Smooth muscle cell (in vitro differentiated cells): Measurements from ENCODE around the gene AUTS2. TPM values are rescaled to one million over a fixed set of nuclear protein-coding genes. Genes with fewer than 3 reads are reported as not detected.

ENCODE experiments used
- DNase-seq: peaks from one replicate; lab custom pipeline; 2025; ENCODE audit not compliant: unreplicated experiment; lab: John Stamatoyannopoulos, UW
- H2AFZ ChIP-seq: fragments of 200-600 bp; sonication (generic); 2 replicates; pipeline ENCODE4 v1.6.0; 2016; ENCODE audit warnings: antibody characterized with exemption, low read depth, mild to moderate bottlenecking
- H3F3A ChIP-seq: fragments of 200-600 bp; sonication (generic); 2 replicates; pipeline ENCODE4 v1.6.0; 2017; ENCODE audit warnings: antibody characterized with exemption, low read depth
- H3K27ac ChIP-seq: fragments of 200-600 bp; sonication (generic); 2 replicates; pipeline ENCODE4 v1.5.1; 2016; ENCODE audit warnings: low read depth, mild to moderate bottlenecking
- H3K27me3 ChIP-seq: fragments of 200-600 bp; sonication (generic); 2 replicates; pipeline ENCODE4 v1.6.1; 2016; ENCODE audit warnings: low read depth, mild to moderate bottlenecking
- H3K36me3 ChIP-seq: fragments of 200-600 bp; sonication (generic); 2 replicates; pipeline ENCODE4 v1.5.1; 2016; ENCODE audit warnings: low read depth
- H3K4me1 ChIP-seq: fragments of 200-600 bp; sonication (generic); 2 replicates; pipeline ENCODE4 v1.5.1; 2016; ENCODE audit warnings: low read depth
- H3K4me2 ChIP-seq: fragments of 200-600 bp; sonication (generic); 2 replicates; pipeline ENCODE4 v1.6.0; 2016; ENCODE audit warnings: mild to moderate bottlenecking
- H3K4me3 ChIP-seq: fragments of 200-600 bp; sonication (generic); 2 replicates; pipeline ENCODE4 v1.5.1; 2016; ENCODE audit warnings: mild to moderate bottlenecking
- H3K79me2 ChIP-seq: fragments of 200-600 bp; sonication (generic); 2 replicates; pipeline ENCODE4 v1.6.0; 2016; ENCODE audit warnings: low read depth, mild to moderate bottlenecking
- H3K9ac ChIP-seq: fragments of 200-600 bp; sonication (generic); 2 replicates; pipeline ENCODE4 v1.6.0; 2016; ENCODE audit warnings: low read depth
- H3K9me3 ChIP-seq: fragments of 200-600 bp; sonication (generic); replicated peaks from 2 replicates; pipeline ENCODE4 v1.5.1; 2016; ENCODE audit warnings: low read depth
- H4K20me1 ChIP-seq: fragments of 200-600 bp; sonication (generic); 2 replicates; pipeline ENCODE4 v1.6.0; 2016; ENCODE audit warnings: low read depth
- WGBS: methylation state at CpG from one replicate; pipeline ENCODE4 v1.1.7; 2016; ENCODE audit warnings: low lambda C conversion rate; 5-methylcytosine and 5-hydroxymethylcytosine counted together
- polyA plus RNA-seq: library from polyadenylated mRNA; unstranded; fragments of >200 nt; fragmentation: Nextera tagmentation; extraction: Ambion mirVana; gene quantifications from 2 replicates; pipeline ENCODE4 v1.2.1, GENCODE V29; 2016
- total RNA-seq: library from RNA; depleted of rRNA; stranded (reverse); fragments of >200 nt; gene quantifications from 2 replicates; pipeline ENCODE4 v1.2.3, GENCODE V29; 2014
- TF ChIP-seq, protein P1 (sequence below): fragments of 200-600 bp; sonication (generic); IDR thresholded peaks from 2 replicates; pipeline ENCODE4 v1.5.1; 2017; ENCODE audit warnings: borderline replicate concordance, mild to moderate bottlenecking, antibody characterized with exemption; ENCODE audit not compliant: insufficient read depth, poor library complexity, severe bottlenecking

The AUTS2 gene
- total and polyA plus RNA-seq, 2 experiments from 2014 or later = 6.5 to 8.6 TPM

DNA sequence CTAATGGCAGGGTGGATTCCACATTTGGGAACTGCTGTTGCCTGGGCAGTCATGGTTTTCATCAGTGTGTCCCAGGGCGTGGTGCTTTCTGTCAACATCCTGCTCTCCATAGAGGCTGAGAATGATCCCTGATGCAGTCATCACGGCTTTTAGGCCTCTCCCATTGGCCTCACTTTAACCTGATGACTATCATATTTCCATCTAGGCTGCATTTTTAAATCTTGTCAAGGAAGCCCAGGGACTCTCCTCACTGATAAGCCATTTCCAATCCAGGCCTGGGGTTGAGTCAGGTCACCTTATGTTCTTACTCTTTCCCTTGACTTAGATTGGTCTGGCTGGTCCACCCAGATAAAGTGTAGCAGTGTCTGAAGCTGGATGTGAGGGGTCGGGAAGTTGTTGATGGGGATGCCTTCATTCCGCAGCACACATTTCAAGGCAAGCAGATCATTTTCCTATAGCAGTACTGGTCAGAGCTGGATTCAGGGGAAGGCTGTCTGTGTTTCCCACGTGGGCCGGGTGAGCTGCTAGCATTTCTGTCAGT, 177.0 kb downstream of the AUTS2 start:
- DNase-seq = no peak
- H4K20me1 ChIP-seq = peaks cover 40% of the 10 kb centered on the region
- H3K4me2 ChIP-seq = no peak overlapping the region

DNA sequence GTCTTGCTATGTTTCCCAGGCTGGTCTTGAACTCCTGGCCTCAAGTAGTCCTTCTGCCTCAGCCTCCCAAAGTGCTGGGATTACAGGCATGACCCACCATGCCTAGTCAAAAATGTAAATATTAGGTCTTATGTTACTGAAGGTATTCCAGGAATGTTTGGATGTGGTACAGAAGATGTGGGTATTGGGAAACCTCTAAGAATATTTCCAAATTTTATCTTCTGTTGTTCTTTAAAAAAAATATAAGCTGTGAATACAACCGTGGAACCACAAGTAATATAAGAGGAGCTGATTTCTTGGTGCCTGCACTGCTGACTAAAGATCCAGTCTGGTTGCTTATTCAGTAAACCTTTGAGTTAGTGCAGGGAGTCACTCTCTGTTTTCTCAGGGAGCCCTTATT, 178.3 kb downstream of the AUTS2 start:
- no peak for DNase-seq
- Histone ChIP-seq H3K9ac (no peak overlapping the region), H4K20me1 (peaks cover 53% of the 10 kb centered on the region), H3K4me3 (no peak overlapping the region), H3K4me2 (no peak overlapping the region), H3K27ac (no peak overlapping the region), H3K36me3 (no peaks in the 10 kb centered on the region), H2AFZ (no peak overlapping the region), H3K9me3 (no peaks in the 10 kb centered on the region), H3K79me2 (no peaks in the 10 kb centered on the region), H3K4me1 (peaks cover 13% of the 10 kb centered on the region), H3F3A (peaks cover 10% of the 10 kb centered on the region), H3K27me3 (no peaks in the 10 kb centered on the region)
- TF ChIP-seq, protein P1, sequence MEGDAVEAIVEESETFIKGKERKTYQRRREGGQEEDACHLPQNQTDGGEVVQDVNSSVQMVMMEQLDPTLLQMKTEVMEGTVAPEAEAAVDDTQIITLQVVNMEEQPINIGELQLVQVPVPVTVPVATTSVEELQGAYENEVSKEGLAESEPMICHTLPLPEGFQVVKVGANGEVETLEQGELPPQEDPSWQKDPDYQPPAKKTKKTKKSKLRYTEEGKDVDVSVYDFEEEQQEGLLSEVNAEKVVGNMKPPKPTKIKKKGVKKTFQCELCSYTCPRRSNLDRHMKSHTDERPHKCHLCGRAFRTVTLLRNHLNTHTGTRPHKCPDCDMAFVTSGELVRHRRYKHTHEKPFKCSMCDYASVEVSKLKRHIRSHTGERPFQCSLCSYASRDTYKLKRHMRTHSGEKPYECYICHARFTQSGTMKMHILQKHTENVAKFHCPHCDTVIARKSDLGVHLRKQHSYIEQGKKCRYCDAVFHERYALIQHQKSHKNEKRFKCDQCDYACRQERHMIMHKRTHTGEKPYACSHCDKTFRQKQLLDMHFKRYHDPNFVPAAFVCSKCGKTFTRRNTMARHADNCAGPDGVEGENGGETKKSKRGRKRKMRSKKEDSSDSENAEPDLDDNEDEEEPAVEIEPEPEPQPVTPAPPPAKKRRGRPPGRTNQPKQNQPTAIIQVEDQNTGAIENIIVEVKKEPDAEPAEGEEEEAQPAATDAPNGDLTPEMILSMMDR = no peak
- WGBS = 14% methylated on average over 1 of the region's 1 CpG

More for the DNA sequence above, 177.0 kb downstream of the AUTS2 start:
- no peaks in the 10 kb centered on the region for H3K36me3 ChIP-seq
- no peaks in the 10 kb centered on the region for H3K27me3 ChIP-seq
- WGBS = 56% methylated on average over 6 of the region's 6 CpGs
- H3K4me3 ChIP-seq = no peak overlapping the region
- H3K9me3 ChIP-seq = no peaks in the 10 kb centered on the region
- no peak overlapping the region for H3K27ac ChIP-seq
- H2AFZ ChIP-seq = no peak overlapping the region
- no peak overlapping the region for H3K9ac ChIP-seq
- peaks cover 4% of the 10 kb centered on the region for H3K4me1 ChIP-seq
- peaks cover 10% of the 10 kb centered on the region for H3F3A ChIP-seq
- TF ChIP-seq, protein P1 = no peak
- no peaks in the 10 kb centered on the region for H3K79me2 ChIP-seq

DNA sequence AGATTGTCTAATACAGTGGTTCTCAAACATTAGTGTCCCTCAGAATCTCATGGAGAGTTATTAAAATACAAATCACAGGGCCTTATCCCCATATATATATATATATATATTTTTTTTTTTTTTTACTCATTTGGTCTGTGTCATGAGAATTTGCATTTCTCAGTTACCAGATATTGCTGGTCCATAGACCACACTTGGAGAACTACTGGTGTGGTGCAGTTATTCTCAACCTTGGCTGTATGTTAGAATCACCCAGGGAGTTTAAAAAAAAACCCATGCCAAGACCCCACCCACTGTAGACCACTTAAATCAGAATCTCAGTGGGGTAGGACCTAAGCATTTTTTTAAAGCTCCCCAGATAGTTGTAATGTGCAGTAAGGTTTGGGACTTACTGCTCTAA, 179.9 kb downstream of the AUTS2 start:
- Histone ChIP-seq H3K4me2 (no peak overlapping the region), H3K4me1 (peaks cover 14% of the 10 kb centered on the region), H3K79me2 (no peaks in the 10 kb centered on the region), H2AFZ (no peak overlapping the region), H3K27ac (no peak overlapping the region), H3K9me3 (no peaks in the 10 kb centered on the region), H3K4me3 (no peak overlapping the region), H4K20me1 (peaks cover 65% of the 10 kb centered on the region), H3K9ac (no peak overlapping the region), H3F3A (peaks cover 10% of the 10 kb centered on the region), H3K36me3 (no peaks in the 10 kb centered on the region), H3K27me3 (no peaks in the 10 kb centered on the region)
- DNase-seq = no peak
- TF ChIP-seq, protein P1 = no peak

DNA sequence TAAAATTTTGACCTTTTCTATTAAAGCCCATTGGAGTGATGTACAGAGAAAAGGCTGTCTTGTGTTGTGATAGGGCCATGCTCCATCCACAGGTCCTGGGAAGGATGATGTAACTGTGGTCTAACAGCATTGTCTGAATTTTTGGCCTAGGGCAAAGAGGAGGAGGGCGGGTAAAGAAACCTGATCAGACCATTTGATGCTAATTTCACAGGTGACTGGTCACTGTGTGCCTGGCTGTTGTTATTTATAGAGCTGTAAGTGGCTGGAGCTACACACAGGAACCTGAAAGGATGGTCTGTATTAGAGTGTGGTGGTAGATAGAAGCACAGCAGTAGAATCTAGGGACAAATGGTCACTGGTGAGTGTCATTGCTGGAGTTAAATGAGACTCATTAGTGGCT, 182.1 kb downstream of the AUTS2 start:
- H3K4me1 ChIP-seq = peaks cover 14% of the 10 kb centered on the region
- no peak overlapping the region for H2AFZ ChIP-seq

More for the DNA sequence above, 182.1 kb downstream of the AUTS2 start:
- Histone ChIP-seq H3K4me3 (no peak overlapping the region), H3K9me3 (no peaks in the 10 kb centered on the region), H3K36me3 (no peaks in the 10 kb centered on the region), H3K4me2 (no peak overlapping the region), H3K79me2 (no peaks in the 10 kb centered on the region), H3F3A (peaks cover 10% of the 10 kb centered on the region), H3K27me3 (no peaks in the 10 kb centered on the region), H3K27ac (no peak overlapping the region), H4K20me1 (peaks cover 81% of the 10 kb centered on the region), H3K9ac (no peak overlapping the region)
- WGBS = 67% methylated on average over 1 of the region's 1 CpG
- TF ChIP-seq, protein P1 = no peak
- DNase-seq = no peak
